OCI-LY3 (cell line): Measurements from ENCODE around the gene JAG2.

Experiments used
- EZH2phosphoT487 ChIP-seq: fragments of 200-600 bp; shearing (Covaris generic); IDR thresholded peaks from 2 replicates; pipeline ENCODE4 v1.6.1; 2018; ENCODE audit warnings: antibody characterized with exemption, mixed run types, low read depth
- TF ChIP-seq, protein P1 (sequence below): fragments of 200-600, 300-600 bp; sonication (generic); IDR thresholded peaks from 2 replicates; pipeline ENCODE4 v1.5.1; 2014; ENCODE audit warnings: antibody characterized with exemption, low read length, low read depth

DNA sequence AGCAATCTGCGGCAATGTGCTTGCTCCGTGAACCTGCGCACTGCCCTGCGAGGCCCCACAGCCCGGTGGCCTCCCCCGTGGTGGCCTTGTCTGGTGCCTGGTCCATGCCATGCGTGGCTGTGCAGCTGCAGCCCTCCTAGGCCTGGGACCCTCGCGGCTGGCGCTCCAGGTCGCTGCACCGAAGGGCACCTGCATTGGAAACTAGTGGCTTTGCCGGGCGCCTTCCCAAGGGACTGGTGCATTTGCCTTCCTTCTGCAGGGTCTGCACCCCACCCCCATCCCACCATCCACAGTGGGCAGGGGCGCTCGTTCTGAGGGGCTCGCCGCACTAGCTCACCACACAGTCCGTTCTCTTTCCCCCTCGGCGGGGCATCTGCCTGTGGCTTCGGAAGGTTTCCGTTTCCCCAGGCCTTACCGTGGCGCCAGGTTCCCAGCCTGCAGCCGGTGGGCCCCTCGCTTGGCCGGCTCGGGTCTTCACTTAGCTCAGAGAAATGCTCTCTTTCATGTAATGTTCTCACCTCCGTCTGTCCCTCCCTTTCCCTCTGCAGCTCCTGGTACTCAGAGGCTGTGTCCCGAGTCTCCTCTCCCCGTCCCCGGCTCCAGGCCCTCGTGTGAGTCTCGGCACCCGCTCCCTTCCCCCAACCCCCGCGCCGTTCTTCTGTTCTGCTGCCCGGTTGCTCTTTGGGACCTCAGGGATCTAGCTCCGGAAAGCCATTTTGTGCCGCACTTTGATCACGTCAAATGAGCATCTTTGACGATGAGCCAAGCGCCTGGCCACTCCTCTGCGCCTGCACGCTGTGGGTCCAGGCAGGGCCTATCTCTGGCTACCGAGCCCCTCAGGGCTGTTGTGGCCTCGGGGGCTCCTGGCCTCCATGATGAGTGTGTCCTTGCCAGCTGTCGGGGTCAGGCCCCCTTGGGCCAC lies 31.9 kb downstream of the JAG2 start:
- TF ChIP-seq, protein P1, sequence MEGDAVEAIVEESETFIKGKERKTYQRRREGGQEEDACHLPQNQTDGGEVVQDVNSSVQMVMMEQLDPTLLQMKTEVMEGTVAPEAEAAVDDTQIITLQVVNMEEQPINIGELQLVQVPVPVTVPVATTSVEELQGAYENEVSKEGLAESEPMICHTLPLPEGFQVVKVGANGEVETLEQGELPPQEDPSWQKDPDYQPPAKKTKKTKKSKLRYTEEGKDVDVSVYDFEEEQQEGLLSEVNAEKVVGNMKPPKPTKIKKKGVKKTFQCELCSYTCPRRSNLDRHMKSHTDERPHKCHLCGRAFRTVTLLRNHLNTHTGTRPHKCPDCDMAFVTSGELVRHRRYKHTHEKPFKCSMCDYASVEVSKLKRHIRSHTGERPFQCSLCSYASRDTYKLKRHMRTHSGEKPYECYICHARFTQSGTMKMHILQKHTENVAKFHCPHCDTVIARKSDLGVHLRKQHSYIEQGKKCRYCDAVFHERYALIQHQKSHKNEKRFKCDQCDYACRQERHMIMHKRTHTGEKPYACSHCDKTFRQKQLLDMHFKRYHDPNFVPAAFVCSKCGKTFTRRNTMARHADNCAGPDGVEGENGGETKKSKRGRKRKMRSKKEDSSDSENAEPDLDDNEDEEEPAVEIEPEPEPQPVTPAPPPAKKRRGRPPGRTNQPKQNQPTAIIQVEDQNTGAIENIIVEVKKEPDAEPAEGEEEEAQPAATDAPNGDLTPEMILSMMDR, result no peak
- TF ChIP-seq EZH2phosphoT487, result no peak
